ENCODE measurements around the gene CHRNE.

CHRNE gene

GRCh38 chr17:4854111-4854681, 48.7 kb downstream of the CHRNE start:
- DNase-seq (ENCODE audit: low read depth in 2 of 2), result no peak

GRCh38 chr17:4853208-4853671, 49.7 kb downstream of the CHRNE start:
- no peak for DNase-seq (ENCODE audit: low read depth in 2 of 2)

GRCh38 chr17:4852567-4853207, 50.2 kb downstream of the CHRNE start:
- no peak for DNase-seq (ENCODE audit: low read depth in 2 of 2)

- DNase-seq (ENCODE audit: low read depth in 2 of 2), result no peak
These were observed 51.8 kb downstream of the CHRNE start for GRCh38 chr17:4851084-4851483.

- DNase-seq (ENCODE audit: low read depth in 2 of 2), result no peak
These were observed 52.7 kb downstream of the CHRNE start for GRCh38 chr17:4850246-4850645.

GRCh38 chr17:4849011-4849536, 53.8 kb downstream of the CHRNE start:
- no peak for DNase-seq (ENCODE audit: low read depth in 2 of 2)

Measured in stimulated activated CD4-positive, alpha-beta T cell treated with anti-CD3 and anti-CD28 coated beads, Interleukin-1b, Interleukin-23, amount 100 ng/mL, for 4 hours (primary cell).